ENCODE results near the gene BRINP3. TPM values are rescaled to one million over a fixed set of nuclear protein-coding genes. Genes with fewer than 3 reads are reported as not detected.
"Not testable (repeated sequence)": the region's sequence is repeated elsewhere in the genome, so short reads cannot be mapped to it uniquely, and the experiment has no call there.

The BRINP3 gene
- total RNA-seq, 2 experiments from 2014 or later = not detected

DNA sequence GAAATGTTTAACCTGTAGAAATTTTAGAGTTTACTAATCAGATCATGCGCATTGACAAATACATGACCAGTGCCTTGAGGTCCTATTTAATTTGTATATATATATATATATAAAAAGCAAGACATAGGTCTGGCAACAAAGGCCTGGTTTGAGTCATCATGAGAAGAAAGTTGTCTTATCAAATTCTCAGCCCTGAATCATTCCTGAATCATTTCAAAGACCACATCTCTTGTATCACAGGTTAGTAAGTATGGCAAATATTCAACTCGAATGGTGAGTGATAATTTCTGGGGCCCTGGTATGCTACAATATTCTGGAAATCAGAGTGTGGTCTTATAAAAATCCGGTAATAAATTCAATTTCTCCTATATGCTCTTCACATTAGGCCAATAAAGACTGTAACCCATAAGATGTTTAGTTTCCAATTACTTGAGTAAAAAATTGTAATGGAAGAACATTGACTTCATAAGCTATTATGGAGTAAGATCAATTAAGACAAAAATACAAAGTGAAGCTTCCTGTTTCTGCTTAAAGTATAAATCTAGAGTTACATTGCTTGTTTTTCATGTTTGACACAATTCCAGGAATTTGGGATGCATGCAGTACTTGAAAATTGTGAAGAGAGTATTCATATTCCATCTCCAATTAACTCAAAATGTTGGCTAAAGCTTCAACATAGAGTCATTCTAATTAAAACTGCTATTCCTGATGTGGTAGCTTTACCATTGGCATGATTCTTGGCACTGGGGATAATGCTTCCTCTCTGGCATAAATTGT lies 309.4 kb downstream of the BRINP3 start:
- intact Hi-C loops (cut with micrococcal nuclease) = no loop called here
- no peak overlapping the region for H3K4me3 Mint-ChIP-seq
- H3K4me1 Mint-ChIP-seq (ENCODE audit: low read depth) = no peaks in the 10 kb centered on the region
- CTCF ChIA-PET = no interaction called here
- H3K27me3 Mint-ChIP-seq = no peaks in the 10 kb centered on the region
- H3K9me3 Mint-ChIP-seq = peaks cover 7% of the 10 kb centered on the region
- no peaks in the 10 kb centered on the region for H3K36me3 Mint-ChIP-seq
- no peak overlapping the region for H3K27ac Mint-ChIP-seq
- DNase-seq = no peak
- POLR2A ChIA-PET = no interaction called here

DNA sequence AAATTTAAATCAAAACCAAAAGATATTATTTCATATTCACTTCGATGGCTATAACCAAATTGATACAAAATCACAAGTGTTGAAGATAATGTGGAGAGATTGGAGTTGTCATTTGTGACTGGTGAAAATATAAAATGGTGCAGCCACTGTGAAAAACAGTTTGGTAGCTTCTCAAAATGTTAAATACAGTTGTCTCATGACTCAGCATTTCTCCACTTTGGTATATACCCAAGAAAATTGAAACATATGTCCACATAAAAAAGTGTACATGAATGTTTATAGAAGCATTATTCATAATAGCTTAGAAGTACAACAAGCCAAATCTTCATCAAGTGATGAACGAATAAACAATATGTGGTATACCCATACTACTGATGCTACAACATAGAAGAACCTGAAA lies 318.5 kb downstream of the BRINP3 start:
- CTCF ChIA-PET = no interaction called here

DNA sequence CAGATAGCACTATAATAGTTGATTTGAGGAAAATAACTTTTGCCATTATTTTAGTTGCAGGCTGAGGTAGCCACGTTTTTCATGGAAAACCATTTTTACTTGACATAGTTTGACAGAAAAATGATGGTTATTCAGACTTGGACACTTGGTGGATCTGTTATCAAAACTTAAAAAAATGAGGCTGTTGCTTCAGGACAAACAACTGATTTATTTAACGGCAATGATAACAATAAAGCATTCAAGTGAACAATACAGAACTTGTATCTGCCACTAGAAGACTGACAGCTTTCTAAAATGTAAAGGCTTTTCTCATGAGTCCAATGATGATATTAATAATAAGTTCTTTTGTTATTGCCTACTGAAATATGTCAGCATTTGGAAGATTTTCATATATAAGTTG lies 322.9 kb downstream of the BRINP3 start:
- H3K4me1 Mint-ChIP-seq (ENCODE audit: low read depth) = no peaks in the 10 kb centered on the region
- H3K36me3 Mint-ChIP-seq = no peaks in the 10 kb centered on the region
- intact Hi-C loops (cut with micrococcal nuclease) = no loop called here
- no peak for DNase-seq
- POLR2A ChIA-PET = no interaction called here
- H3K4me3 Mint-ChIP-seq = no peak overlapping the region
- CTCF ChIA-PET = no interaction called here
- H3K27ac Mint-ChIP-seq = no peak overlapping the region
- no peaks in the 10 kb centered on the region for H3K27me3 Mint-ChIP-seq
- peaks cover 7% of the 10 kb centered on the region for H3K9me3 Mint-ChIP-seq

More for the DNA sequence above, 318.5 kb downstream of the BRINP3 start:
- Mint-ChIP-seq H3K27me3 (no peaks in the 10 kb centered on the region), H3K4me1 (ENCODE audit: low read depth) (no peaks in the 10 kb centered on the region), H3K9me3 (peaks cover 3% of the 10 kb centered on the region), H3K4me3 (no peak overlapping the region), H3K27ac (no peak overlapping the region), H3K36me3 (no peaks in the 10 kb centered on the region)
- DNase-seq = no peak
- POLR2A ChIA-PET = no interaction called here
- intact Hi-C loops (cut with micrococcal nuclease) = no loop called here

DNA sequence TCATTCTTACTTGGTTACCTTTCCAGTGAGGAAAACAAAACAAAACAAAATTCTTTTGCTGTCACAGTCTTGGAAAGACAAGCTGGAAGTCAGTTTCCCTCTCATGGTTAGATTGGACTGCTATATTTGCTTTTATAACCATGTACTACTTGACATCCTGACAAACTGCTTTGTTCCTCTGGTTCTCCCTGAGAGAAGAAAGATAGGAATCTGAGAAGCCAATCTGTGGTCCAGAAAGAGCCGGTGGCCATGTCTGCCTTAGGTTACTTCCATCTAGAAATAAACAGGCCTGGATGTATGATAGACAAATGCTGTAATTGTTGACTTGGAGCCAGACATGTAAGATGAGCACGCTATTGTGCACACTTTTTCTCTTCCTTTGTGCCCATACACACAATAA lies 330.0 kb downstream of the BRINP3 start:
- H3K4me1 Mint-ChIP-seq (ENCODE audit: low read depth) = no peaks in the 10 kb centered on the region
- intact Hi-C loops (cut with micrococcal nuclease) = no loop called here

DNA sequence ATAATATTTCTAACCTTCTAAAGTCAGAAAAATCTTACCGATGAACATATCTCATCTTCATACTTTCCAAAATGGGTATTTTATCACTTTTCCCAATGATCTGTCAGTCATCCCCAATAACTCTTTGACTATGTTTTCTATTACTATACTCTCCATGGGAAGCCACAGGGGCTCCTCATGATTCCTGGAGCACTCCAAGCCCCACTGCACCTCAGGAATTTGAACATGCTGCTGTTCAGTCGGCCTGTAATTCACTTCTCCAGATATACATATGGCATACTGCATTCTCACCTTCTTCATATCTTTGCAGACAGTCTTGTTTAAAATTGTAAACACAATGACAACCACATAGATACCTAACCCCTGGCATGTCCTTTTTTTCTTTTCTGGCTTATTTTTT lies 333.0 kb downstream of the BRINP3 start:
- no peak overlapping the region for H3K4me3 Mint-ChIP-seq
- DNase-seq = no peak
- no peak overlapping the region for H3K27ac Mint-ChIP-seq
- no peaks in the 10 kb centered on the region for H3K27me3 Mint-ChIP-seq
- POLR2A ChIA-PET = no interaction called here
- no peaks in the 10 kb centered on the region for H3K4me1 Mint-ChIP-seq (ENCODE audit: low read depth)
- intact Hi-C loops (cut with micrococcal nuclease) = no loop called here
- CTCF ChIA-PET = interaction anchor here (0.6 kb wide), 1 partner anchor 1137 kb away, joined by 5 read pairs; no protein-coding TSS in a partner anchor
- peaks cover 10% of the 10 kb centered on the region for H3K9me3 Mint-ChIP-seq
- H3K36me3 Mint-ChIP-seq = no peaks in the 10 kb centered on the region

More for the DNA sequence above, 330.0 kb downstream of the BRINP3 start:
- no peaks in the 10 kb centered on the region for H3K27me3 Mint-ChIP-seq
- POLR2A ChIA-PET = no interaction called here
- CTCF ChIA-PET = no interaction called here
- H3K27ac Mint-ChIP-seq = no peak overlapping the region
- H3K36me3 Mint-ChIP-seq = no peaks in the 10 kb centered on the region
- H3K9me3 Mint-ChIP-seq = peaks cover 15% of the 10 kb centered on the region
- DNase-seq = no peak
- H3K4me3 Mint-ChIP-seq = no peak overlapping the region

DNA sequence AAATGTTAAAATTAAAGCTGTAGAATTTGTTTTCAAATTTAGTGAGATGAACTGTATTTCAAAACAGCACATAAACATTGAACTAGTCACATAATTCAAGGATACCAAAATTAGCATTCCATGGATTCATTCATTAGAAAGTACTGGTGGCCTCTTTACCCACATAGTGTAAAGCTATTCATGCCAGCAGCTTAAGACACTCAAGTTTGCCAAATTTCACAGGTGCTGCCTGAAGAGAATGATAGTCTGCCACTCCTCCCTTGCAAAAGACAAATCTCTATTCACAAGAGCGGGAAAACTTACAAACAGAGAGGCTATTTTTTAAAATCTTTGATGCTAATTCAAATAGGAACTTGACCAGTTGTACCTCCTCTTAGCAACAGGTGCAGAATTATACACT lies 337.0 kb downstream of the BRINP3 start:
- Mint-ChIP-seq H3K27ac (no peak overlapping the region), H3K4me1 (ENCODE audit: low read depth) (no peaks in the 10 kb centered on the region), H3K27me3 (no peaks in the 10 kb centered on the region), H3K4me3 (no peak overlapping the region), H3K9me3 (peaks cover 17% of the 10 kb centered on the region), H3K36me3 (no peaks in the 10 kb centered on the region)
- ChIA-PET POLR2A (no interaction called here), CTCF (no interaction called here)
- intact Hi-C loops (cut with micrococcal nuclease) = no loop called here
- no peak for DNase-seq

DNA sequence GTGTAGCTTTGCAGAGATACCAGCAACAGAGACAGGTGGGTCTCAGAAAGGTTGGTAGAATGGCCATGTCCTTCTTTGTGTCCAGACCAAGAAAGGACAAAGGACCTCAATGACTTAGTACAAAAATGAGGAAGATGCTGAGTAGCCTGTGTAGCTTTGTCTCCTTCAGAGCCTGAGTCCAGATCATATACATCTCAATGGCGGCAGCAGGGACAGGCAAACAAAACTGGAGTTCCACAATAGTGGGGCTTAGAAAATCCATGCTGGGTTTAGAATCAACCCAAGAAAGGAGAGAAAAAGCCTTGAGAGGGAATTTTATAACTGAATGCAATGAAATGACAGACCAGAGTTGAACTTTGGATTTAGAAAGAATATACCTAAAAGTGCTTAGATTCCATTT lies 339.0 kb downstream of the BRINP3 start:
- no peaks in the 10 kb centered on the region for H3K27me3 Mint-ChIP-seq
- H3K4me3 Mint-ChIP-seq = no peak overlapping the region
- H3K36me3 Mint-ChIP-seq = no peaks in the 10 kb centered on the region
- no peaks in the 10 kb centered on the region for H3K4me1 Mint-ChIP-seq (ENCODE audit: low read depth)
- peaks cover 14% of the 10 kb centered on the region for H3K9me3 Mint-ChIP-seq
- H3K27ac Mint-ChIP-seq = no peak overlapping the region
- intact Hi-C loops (cut with micrococcal nuclease) = no loop called here
- CTCF ChIA-PET = no interaction called here
- POLR2A ChIA-PET = no interaction called here
- DNase-seq = no peak

DNA sequence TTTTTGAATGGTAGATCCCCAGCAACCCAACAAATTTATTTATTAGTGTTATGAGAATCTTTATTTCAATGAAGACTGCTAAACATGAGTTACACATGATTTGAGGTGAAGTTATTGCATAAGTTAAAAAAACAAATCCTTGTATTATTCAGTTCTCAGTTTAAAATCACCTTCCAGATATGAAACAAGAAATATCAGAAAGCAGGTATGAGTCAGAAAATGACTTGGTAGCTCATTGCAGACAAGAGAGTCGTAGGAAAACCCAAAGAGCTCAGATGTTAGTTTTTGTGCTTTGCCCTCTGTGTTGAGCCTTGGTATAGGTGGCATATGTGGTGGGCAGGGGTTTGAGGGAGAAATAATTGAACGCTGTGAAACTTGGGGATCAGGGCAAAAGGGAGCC lies 339.4 kb downstream of the BRINP3 start:
- CTCF ChIA-PET = no interaction called here
- Mint-ChIP-seq H3K4me3 (no peak overlapping the region), H3K9me3 (peaks cover 14% of the 10 kb centered on the region), H3K4me1 (ENCODE audit: low read depth) (no peaks in the 10 kb centered on the region), H3K27ac (no peak overlapping the region), H3K36me3 (no peaks in the 10 kb centered on the region), H3K27me3 (no peaks in the 10 kb centered on the region)
- POLR2A ChIA-PET = no interaction called here
- DNase-seq = no peak
- intact Hi-C loops (cut with micrococcal nuclease) = no loop called here

DNA sequence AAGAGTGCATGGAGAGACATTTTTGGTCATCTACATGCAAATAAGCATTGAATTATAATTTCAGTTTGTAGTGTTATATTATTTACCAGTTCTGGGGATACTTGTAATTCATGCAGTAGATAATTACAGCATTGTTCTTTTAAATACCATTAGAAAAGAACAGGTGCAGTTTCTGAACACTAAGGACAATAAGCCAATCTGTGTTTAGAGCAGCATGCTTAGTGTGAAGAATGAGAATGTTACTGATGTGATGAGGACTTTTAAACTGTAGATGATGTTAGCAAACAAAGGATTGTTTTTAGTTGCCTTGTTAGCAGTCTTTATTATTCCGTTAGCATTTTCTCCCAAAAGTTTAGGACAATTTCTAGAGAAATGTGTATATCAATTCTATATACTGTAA lies 348.3 kb downstream of the BRINP3 start:
- ChIA-PET CTCF (no interaction called here), POLR2A (no interaction called here)
- H3K36me3 Mint-ChIP-seq = no peaks in the 10 kb centered on the region
- H3K4me1 Mint-ChIP-seq (ENCODE audit: low read depth) = no peaks in the 10 kb centered on the region
- H3K9me3 Mint-ChIP-seq = no peaks in the 10 kb centered on the region
- DNase-seq = no peak
- no peaks in the 10 kb centered on the region for H3K27me3 Mint-ChIP-seq
- no peak overlapping the region for H3K4me3 Mint-ChIP-seq
- H3K27ac Mint-ChIP-seq = no peak overlapping the region
- intact Hi-C loops (cut with micrococcal nuclease) = no loop called here

DNA sequence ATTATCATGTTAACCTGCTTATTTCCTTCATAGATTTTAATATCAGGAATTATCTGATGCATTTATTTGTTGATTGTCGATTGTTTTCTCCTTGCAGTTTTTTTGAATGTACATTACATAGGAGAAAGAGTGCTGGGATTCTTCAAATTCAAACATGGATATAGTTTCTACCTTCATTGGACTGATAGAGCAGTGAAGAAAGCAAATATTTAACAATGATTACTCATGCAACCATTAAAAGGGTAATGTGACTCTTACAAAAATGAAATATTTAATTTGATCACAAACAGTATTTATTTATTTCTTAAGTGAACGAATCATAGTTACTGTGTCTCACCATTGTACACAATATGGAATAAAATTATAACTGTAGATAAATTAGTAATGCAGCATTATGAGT lies 350.9 kb downstream of the BRINP3 start:
- Mint-ChIP-seq H3K27ac (no peak overlapping the region), H3K4me1 (ENCODE audit: low read depth) (no peaks in the 10 kb centered on the region), H3K27me3 (no peaks in the 10 kb centered on the region), H3K9me3 (peaks cover 7% of the 10 kb centered on the region), H3K36me3 (no peaks in the 10 kb centered on the region), H3K4me3 (no peak overlapping the region)
- POLR2A ChIA-PET = no interaction called here
- CTCF ChIA-PET = no interaction called here
- no peak for DNase-seq
- intact Hi-C loops (cut with micrococcal nuclease) = no loop called here

DNA sequence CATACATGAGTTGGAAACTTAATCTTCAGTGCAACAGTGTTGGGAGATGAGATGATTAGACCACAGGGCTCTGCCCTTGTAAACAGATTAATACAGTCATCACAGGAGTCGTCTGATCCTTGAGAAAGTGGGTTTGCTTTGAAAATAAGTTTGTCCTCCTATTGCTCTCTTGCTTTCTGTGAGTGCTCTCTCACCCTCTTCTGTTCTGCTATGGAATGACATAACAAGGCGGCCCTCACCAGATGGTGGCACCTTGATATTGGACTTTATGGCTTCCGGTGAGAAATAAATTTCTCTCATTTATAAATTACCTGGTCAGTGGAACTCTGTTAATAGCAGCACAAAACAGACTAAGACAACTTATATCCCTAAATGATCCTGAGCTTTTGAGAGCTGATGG lies 353.6 kb downstream of the BRINP3 start:
- intact Hi-C loops (cut with micrococcal nuclease) = no loop called here
- H3K9me3 Mint-ChIP-seq = peaks cover 10% of the 10 kb centered on the region
- H3K36me3 Mint-ChIP-seq = no peaks in the 10 kb centered on the region
- H3K27me3 Mint-ChIP-seq = no peaks in the 10 kb centered on the region
- ChIA-PET CTCF (no interaction called here), POLR2A (no interaction called here)
- H3K4me3 Mint-ChIP-seq = no peak overlapping the region
- H3K4me1 Mint-ChIP-seq (ENCODE audit: low read depth) = no peaks in the 10 kb centered on the region
- no peak for DNase-seq
- H3K27ac Mint-ChIP-seq = no peak overlapping the region

DNA sequence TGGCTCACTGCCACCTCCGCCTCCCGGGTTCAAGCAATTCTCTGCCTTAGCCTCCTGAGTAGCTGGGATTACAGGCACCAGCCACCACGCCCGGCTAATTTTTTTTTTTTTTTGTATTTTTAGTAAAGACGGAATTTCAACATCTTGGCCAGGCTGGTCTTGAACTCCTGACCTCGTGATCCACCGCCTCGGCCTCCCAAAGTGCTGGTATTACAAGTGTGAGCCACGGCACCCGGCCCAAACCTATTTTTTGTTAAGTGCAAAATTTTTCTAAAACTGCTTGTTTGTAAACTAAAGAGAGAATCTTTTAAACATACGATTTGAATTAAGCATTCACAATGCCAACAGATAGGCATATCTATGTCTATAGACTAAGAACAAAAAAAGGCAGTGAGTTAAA lies 357.1 kb downstream of the BRINP3 start:
- DNase-seq; H3K4me1 Mint-ChIP-seq (ENCODE audit: low read depth); CTCF ChIA-PET; H3K4me3 Mint-ChIP-seq; intact Hi-C loops (cut with micrococcal nuclease); H3K36me3 Mint-ChIP-seq; H3K27me3 Mint-ChIP-seq; H3K9me3 Mint-ChIP-seq; POLR2A ChIA-PET; H3K27ac Mint-ChIP-seq: not testable (repeated sequence)

DNA sequence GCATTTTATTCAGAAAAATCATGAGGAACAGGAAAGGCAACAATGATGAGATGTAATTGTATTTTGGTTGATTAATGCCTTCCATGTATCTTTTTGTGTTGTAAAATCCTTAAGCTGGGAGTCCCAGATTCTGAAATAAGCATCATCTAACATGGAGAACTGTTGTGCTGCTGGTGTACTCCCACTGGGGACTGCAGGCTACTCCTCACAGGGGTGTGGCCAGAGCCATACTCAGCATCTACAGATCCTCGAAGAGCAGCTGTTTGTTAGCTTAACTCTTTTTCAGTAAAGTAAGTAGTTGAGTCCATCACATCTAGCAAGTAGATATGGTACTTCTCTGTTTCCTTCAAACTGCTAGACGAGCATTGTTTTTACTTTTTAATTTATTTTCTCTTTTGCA lies 358.0 kb downstream of the BRINP3 start:
- no peaks in the 10 kb centered on the region for H3K27me3 Mint-ChIP-seq

More for the DNA sequence above, 358.0 kb downstream of the BRINP3 start:
- no peaks in the 10 kb centered on the region for H3K36me3 Mint-ChIP-seq
- intact Hi-C loops (cut with micrococcal nuclease) = no loop called here
- DNase-seq = no peak
- ChIA-PET CTCF (no interaction called here), POLR2A (no interaction called here)
- H3K4me1 Mint-ChIP-seq (ENCODE audit: low read depth) = no peaks in the 10 kb centered on the region
- no peak overlapping the region for H3K4me3 Mint-ChIP-seq
- no peak overlapping the region for H3K27ac Mint-ChIP-seq
- H3K9me3 Mint-ChIP-seq = peaks cover 10% of the 10 kb centered on the region
